GM13977 (cell line): Measurements from ENCODE around the gene EPHA5.
"Not testable (repeated sequence)": the region's sequence is repeated elsewhere in the genome, so short reads cannot be mapped to it uniquely, and the experiment has no call there.

Experiments used
- DNase-seq: peaks from one replicate; pipeline ENCODE4 v3.0.0; 2012; ENCODE audit warnings: low spot score
- CTCF ChIP-seq: IDR thresholded peaks from 2 replicates; pipeline ENCODE4 v1.5.1; 2012; ENCODE audit warnings: mild to moderate bottlenecking, control low read depth; ENCODE audit not compliant: insufficient read depth; ENCODE audit errors: extremely low read depth, missing control alignments
- in situ Hi-C: fragments of 300-500 bp; cut with MboI; formaldehyde crosslinking; loops from one replicate; pipeline ENCODE4 v1.12.0; 2022; ENCODE audit warnings: low sequenced_read_pairs, low pct_unique_long_range_greater_than_20kb, mixed read lengths, inconsistent platforms; ENCODE audit not compliant: unreplicated experiment

Gene EPHA5

GRCh38 chr4:65316534-65316933 lies 353.8 kb downstream of the EPHA5 start:
- DNase-seq: no peak
- TF ChIP-seq CTCF: no peak
- in situ Hi-C loops: no loop called here

GRCh38 chr4:65311120-65311519 lies 359.2 kb downstream of the EPHA5 start:
- no peak for DNase-seq
- TF ChIP-seq CTCF: no peak
- in situ Hi-C loops: no loop called here

DNA sequence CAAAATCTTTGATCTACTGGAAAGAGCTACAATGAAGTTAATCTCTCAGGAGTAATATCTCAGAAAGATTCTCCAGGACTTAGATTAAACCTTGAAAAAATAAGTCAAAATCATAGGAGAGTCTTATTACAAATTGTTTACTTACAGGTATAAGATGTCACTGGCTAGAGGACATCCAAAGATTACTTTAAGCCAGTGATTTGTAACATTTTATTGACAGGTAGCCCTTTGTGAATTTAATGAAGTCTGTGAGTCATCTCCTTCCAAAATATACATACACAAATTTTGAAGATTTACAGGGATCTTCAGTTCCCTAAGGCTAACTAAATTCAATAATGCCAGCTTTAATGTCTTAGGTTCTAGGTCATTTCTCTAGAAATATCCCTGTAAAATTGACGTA lies 359.7 kb downstream of the EPHA5 start:
- no peak for TF ChIP-seq CTCF
- in situ Hi-C loops: no loop called here
- no peak for DNase-seq

DNA sequence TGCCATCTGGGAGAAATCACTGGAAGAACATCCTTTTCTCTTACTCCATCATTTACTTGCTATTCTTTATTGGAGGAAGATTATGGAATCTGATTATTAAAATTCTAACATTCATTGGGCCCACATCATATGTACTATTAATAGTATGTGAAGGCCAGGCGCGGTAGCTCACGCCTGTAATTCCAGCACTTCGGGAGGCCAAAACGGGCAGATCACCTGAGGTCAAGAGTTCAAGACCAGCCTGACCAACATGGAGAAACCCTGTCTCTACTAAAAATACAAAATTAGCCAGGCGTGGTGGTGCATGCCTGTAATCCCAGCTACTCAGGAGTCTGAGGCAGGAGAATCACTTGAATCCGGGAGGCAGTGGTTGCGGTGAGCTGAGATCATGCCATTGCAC lies 361.7 kb downstream of the EPHA5 start:
- in situ Hi-C loops, DNase-seq: not testable (repeated sequence)

DNA sequence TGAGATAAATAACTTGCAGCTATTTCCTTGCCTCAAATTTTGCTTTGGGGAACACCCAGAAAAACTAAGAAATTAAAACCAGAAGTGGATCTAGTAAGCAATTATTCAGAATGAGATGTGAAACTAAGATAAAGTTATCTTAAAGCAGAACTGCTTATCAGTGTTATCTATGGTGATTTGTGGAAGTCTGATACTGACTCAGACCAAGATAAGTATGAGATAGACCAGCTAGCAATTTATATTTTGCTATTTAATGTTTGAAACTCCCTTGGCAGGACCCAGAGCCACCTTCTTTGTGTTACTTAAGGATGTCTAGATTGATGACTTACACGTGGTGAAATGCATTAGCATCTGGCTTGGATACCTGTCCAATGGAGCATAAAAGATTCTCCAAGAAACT lies 368.1 kb downstream of the EPHA5 start:
- no peak for DNase-seq
- TF ChIP-seq CTCF: no peak
- in situ Hi-C loops: no loop called here

- in situ Hi-C loops: no loop called here
- no peak for DNase-seq
- TF ChIP-seq CTCF: no peak
Measured at GRCh38 chr4:65296246-65296645, 374.0 kb downstream of the EPHA5 start.

DNA sequence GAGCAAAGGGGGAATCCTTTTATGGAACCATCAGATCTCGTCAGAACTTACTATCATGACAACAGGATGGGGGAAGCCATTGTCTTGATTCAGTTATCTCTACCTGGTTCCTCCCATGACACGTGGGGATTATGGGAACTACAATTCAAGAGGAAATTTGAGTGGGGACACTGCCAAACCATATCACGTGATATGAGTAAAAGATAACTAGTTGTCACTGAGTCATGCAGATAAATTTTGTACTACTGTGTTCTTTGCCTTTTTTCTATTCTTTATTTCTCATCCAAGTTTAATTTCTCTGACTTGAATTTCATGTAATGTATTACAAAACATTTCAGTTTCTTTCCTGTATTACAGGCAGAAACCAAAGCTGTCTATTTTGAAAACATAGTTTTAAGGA lies 383.2 kb downstream of the EPHA5 start:
- in situ Hi-C loops: no loop called here
- no peak for DNase-seq
- no peak for TF ChIP-seq CTCF
